ENCODE results near the gene AKT3.

DNA sequence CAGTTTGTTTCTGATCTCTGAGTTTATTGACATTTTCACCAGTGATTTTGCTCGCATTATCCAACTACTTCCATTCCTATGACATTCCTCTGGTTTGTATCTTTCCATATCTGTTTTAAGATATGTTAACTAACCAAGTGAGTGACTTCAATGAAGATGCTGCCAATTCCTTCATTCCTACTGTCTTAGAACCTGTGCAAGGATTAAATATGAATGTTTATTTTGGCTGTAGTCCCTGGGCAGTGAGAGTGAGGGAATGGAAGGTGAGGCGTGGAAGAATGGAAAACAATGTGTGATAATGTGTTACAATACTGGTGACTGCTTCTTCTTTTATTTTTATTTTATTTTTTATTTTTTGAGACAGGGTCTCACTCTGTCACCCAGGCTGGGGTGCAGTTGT lies 411.2 kb downstream of the AKT3 start:
- TF ChIP-seq, protein P1, sequence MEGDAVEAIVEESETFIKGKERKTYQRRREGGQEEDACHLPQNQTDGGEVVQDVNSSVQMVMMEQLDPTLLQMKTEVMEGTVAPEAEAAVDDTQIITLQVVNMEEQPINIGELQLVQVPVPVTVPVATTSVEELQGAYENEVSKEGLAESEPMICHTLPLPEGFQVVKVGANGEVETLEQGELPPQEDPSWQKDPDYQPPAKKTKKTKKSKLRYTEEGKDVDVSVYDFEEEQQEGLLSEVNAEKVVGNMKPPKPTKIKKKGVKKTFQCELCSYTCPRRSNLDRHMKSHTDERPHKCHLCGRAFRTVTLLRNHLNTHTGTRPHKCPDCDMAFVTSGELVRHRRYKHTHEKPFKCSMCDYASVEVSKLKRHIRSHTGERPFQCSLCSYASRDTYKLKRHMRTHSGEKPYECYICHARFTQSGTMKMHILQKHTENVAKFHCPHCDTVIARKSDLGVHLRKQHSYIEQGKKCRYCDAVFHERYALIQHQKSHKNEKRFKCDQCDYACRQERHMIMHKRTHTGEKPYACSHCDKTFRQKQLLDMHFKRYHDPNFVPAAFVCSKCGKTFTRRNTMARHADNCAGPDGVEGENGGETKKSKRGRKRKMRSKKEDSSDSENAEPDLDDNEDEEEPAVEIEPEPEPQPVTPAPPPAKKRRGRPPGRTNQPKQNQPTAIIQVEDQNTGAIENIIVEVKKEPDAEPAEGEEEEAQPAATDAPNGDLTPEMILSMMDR (conservative IDR thresholded peaks at IDR 0.05; ENCODE audit: low read depth in 2 of 2): no peak
- no peak for TF ChIP-seq EZH2phosphoT487 (IDR thresholded peaks at IDR 0.05; ENCODE audit: unreplicated experiment)
- TF ChIP-seq EZH2 (IDR thresholded peaks at IDR 0.05; ENCODE audit: low read depth, unreplicated experiment): no peak
- TF ChIP-seq POLR2AphosphoS5 (IDR thresholded peaks at IDR 0.05; ENCODE audit: low read depth): no peak
- no peak for TF ChIP-seq ZNF331 (CRISPR knock-in tag; IDR thresholded peaks at IDR 0.05; ENCODE audit: low read depth)
- TF ChIP-seq, protein P2, sequence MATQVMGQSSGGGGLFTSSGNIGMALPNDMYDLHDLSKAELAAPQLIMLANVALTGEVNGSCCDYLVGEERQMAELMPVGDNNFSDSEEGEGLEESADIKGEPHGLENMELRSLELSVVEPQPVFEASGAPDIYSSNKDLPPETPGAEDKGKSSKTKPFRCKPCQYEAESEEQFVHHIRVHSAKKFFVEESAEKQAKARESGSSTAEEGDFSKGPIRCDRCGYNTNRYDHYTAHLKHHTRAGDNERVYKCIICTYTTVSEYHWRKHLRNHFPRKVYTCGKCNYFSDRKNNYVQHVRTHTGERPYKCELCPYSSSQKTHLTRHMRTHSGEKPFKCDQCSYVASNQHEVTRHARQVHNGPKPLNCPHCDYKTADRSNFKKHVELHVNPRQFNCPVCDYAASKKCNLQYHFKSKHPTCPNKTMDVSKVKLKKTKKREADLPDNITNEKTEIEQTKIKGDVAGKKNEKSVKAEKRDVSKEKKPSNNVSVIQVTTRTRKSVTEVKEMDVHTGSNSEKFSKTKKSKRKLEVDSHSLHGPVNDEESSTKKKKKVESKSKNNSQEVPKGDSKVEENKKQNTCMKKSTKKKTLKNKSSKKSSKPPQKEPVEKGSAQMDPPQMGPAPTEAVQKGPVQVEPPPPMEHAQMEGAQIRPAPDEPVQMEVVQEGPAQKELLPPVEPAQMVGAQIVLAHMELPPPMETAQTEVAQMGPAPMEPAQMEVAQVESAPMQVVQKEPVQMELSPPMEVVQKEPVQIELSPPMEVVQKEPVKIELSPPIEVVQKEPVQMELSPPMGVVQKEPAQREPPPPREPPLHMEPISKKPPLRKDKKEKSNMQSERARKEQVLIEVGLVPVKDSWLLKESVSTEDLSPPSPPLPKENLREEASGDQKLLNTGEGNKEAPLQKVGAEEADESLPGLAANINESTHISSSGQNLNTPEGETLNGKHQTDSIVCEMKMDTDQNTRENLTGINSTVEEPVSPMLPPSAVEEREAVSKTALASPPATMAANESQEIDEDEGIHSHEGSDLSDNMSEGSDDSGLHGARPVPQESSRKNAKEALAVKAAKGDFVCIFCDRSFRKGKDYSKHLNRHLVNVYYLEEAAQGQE (IDR thresholded peaks at IDR 0.05; ENCODE audit: unreplicated experiment): no peak
- no peak for TF ChIP-seq CREB1 (CRISPR knock-in tag; IDR thresholded peaks at IDR 0.05; ENCODE audit: low read depth)
- TF ChIP-seq, protein P3, sequence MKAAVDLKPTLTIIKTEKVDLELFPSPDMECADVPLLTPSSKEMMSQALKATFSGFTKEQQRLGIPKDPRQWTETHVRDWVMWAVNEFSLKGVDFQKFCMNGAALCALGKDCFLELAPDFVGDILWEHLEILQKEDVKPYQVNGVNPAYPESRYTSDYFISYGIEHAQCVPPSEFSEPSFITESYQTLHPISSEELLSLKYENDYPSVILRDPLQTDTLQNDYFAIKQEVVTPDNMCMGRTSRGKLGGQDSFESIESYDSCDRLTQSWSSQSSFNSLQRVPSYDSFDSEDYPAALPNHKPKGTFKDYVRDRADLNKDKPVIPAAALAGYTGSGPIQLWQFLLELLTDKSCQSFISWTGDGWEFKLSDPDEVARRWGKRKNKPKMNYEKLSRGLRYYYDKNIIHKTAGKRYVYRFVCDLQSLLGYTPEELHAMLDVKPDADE (IDR thresholded peaks at IDR 0.05): no peak
- no peak for TF ChIP-seq JUNB (IDR thresholded peaks at IDR 0.05; ENCODE audit: unreplicated experiment)
- TF ChIP-seq NANOG (IDR thresholded peaks at IDR 0.05; ENCODE audit: borderline replicate concordance): no peak
- TF ChIP-seq, protein P4, sequence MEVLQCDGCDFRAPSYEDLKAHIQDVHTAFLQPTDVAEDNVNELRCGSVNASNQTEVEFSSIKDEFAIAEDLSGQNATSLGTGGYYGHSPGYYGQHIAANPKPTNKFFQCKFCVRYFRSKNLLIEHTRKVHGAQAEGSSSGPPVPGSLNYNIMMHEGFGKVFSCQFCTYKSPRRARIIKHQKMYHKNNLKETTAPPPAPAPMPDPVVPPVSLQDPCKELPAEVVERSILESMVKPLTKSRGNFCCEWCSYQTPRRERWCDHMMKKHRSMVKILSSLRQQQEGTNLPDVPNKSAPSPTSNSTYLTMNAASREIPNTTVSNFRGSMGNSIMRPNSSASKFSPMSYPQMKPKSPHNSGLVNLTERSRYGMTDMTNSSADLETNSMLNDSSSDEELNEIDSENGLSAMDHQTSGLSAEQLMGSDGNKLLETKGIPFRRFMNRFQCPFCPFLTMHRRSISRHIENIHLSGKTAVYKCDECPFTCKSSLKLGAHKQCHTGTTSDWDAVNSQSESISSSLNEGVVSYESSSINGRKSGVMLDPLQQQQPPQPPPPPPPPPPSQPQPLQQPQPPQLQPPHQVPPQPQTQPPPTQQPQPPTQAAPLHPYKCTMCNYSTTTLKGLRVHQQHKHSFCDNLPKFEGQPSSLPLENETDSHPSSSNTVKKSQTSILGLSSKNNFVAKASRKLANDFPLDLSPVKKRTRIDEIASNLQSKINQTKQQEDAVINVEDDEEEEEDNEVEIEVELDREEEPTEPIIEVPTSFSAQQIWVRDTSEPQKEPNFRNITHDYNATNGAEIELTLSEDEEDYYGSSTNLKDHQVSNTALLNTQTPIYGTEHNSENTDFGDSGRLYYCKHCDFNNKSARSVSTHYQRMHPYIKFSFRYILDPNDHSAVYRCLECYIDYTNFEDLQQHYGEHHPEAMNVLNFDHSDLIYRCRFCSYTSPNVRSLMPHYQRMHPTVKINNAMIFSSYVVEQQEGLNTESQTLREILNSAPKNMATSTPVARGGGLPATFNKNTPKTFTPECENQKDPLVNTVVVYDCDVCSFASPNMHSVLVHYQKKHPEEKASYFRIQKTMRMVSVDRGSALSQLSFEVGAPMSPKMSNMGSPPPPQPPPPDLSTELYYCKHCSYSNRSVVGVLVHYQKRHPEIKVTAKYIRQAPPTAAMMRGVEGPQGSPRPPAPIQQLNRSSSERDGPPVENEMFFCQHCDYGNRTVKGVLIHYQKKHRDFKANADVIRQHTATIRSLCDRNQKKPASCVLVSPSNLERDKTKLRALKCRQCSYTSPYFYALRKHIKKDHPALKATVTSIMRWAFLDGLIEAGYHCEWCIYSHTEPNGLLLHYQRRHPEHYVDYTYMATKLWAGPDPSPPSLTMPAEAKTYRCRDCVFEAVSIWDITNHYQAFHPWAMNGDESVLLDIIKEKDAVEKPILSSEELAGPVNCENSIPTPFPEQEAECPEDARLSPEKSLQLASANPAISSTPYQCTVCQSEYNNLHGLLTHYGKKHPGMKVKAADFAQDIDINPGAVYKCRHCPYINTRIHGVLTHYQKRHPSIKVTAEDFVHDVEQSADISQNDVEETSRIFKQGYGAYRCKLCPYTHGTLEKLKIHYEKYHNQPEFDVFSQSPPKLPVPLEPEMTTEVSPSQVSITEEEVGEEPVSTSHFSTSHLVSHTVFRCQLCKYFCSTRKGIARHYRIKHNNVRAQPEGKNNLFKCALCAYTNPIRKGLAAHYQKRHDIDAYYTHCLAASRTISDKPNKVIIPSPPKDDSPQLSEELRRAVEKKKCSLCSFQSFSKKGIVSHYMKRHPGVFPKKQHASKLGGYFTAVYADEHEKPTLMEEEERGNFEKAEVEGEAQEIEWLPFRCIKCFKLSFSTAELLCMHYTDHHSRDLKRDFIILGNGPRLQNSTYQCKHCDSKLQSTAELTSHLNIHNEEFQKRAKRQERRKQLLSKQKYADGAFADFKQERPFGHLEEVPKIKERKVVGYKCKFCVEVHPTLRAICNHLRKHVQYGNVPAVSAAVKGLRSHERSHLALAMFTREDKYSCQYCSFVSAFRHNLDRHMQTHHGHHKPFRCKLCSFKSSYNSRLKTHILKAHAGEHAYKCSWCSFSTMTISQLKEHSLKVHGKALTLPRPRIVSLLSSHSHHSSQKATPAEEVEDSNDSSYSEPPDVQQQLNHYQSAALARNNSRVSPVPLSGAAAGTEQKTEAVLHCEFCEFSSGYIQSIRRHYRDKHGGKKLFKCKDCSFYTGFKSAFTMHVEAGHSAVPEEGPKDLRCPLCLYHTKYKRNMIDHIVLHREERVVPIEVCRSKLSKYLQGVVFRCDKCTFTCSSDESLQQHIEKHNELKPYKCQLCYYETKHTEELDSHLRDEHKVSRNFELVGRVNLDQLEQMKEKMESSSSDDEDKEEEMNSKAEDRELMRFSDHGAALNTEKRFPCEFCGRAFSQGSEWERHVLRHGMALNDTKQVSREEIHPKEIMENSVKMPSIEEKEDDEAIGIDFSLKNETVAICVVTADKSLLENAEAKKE (CRISPR knock-in tag; IDR thresholded peaks at IDR 0.05): no peak

Measured in GM23338 (cell line).